DMS114 treated with DMSO at 0.1 percent for 48 hours (cell line): Measurements from ENCODE around the gene FGFR4.

ENCODE experiments used
- DNase-seq: peaks from one replicate; lab custom pipeline; 2025; ENCODE audit not compliant: unreplicated experiment; lab: John Stamatoyannopoulos, UW

FGFR4 gene

DNA sequence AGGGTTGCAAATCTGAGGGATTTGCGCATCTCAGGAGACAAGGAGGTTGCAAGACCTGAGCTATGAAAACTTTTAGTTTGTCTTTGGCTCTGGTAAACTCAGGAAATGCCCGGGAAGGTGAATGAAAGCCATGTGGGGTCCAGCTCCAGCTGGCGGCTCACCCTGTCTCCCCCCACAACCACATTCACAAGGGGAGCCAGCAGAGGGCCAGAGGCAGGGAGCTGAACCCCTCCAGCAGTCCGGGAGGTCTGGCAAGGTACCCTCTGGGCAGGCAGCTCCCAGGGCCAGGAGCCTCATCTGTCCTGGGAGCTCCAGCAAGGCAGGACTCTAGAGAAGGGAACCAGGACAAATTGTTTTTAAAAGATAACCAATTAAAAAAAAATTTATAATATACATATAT, 2.5 kb upstream of the FGFR4 start:
- no peak for DNase-seq

DNA sequence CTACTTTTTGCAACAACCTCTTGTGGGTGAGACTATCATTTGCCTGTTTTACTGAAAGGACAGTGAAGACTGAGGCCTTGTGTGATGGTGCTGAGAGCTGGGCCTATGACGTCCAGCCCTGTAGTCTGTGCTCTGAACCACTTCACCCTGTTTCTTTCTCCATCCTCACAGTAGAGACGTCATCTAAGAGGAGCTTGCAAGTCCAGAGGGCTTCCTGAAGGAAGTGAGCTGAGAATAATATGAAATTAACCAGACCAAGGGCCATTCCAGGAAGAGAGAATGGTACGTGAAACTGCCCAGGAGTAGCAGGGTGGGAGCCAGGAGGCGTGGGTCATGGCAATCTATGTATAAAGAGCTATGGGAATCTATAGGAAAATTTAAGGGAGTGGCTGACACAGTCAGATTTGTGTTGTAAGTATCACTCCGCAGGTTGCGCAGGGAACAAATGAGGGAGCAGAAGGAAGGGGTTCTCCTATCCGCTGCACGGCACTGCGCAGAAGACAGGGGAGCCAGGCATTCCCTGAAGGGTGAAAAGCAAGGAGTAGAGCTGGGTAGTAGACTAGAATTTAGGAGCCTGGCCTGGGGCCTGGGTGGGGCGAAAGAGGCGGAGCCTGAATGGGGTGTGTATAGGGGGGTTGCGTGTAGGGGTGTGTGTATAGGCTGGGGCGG, 596 bp upstream of the FGFR4 start:
- DNase-seq: peak; percentile 38

DNA sequence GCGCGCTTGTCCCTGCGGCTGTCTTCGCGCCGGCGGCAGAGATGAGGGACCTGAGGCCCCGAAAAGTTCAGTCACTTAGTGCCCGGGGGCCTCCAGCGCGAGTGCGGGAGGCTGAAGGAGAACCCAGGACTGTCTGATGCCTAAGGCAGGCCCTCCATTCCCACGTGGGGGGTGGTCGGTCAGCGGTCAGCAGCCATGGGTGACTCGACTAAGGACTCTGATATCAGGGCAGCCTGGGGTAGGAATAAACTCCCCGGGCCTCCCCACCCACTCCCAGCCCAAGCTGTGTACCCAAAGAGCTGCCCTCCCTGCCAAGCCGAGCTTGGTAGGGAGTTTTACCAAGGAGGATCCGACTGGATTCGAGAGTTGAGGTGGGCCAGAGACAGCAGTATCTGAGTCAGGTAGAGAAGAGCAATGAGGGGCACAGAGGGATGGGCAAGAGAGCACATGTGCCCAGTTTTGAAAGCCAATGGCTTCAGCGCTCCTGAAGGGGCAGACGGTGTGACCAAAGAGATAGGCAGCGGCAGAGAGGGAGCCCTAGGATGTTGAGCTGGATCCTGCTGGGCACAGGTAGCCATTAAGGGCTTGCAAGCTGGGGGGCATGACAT, 787 bp downstream of the FGFR4 start:
- no peak for DNase-seq

DNA sequence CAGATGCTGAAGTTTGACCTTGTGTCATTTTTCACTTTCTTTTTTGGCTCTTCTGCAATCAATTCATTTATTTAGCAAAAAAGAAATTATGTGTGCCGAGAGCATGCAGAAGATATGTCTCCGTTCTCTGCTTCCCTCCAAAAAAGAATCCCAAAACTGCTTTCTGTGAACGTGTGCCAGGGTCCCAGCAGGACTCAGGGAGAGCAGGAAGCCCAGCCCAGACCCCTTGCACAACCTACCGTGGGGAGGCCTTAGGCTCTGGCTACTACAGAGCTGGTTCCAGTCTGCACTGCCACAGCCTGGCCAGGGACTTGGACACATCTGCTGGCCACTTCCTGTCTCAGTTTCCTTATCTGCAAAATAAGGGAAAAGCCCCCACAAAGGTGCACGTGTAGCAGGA, 2.4 kb downstream of the FGFR4 start:
- DNase-seq: no peak

DNA sequence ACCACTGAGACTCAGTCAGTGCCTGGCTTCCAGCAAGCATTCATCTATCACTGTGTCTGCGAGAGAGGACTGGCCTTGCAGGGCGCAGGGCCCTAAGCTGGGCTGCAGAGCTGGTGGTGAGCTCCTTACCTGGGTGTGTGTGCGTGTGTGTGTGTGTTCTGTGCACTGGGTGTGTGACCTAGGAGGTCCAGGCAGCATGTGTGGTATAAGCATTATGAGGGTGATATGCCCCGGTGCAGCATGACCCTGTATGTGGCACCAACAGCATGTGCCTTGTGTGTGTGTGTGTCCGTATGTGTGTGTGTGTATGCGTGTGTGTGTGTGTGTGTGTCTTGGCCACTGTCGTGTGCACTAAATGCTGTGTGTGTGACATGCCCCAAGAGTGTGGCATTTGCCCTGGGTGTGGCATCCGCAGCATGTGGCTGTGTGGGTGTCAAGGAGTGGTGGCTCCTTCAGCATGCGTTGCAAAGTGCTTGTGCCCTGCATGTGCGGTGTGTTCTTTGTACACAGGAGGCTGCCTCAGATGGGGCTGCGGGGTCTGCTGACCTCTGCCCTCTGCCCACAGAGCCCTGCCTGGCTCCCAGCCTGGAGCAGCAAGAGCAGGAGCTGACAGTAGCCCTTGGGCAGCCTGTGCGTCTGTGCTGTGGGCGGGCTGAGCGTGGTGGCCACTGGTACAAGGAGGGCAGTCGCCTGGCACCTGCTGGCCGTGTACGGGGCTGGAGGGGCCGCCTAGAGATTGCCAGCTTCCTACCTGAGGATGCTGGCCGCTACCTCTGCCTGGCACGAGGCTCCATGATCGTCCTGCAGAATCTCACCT, 3.3 kb downstream of the FGFR4 start:
- no peak for DNase-seq

DNA sequence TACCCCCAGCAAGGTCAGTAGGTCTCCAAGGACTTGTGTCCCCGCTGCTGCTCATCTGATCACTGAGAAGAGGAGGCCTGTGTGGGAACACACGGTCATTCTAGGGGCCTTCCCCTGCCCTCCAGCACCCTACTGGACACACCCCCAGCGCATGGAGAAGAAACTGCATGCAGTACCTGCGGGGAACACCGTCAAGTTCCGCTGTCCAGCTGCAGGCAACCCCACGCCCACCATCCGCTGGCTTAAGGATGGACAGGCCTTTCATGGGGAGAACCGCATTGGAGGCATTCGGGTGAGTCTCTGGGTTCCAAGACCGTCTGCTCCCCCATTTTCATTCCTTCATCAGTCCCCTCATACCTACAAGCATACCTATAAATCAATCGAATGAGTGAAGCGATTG, 4.1 kb downstream of the FGFR4 start:
- no peak for DNase-seq

- no peak for DNase-seq
Measured at GRCh38 chr5:177091232-177091631, 4.5 kb downstream of the FGFR4 start.

DNA sequence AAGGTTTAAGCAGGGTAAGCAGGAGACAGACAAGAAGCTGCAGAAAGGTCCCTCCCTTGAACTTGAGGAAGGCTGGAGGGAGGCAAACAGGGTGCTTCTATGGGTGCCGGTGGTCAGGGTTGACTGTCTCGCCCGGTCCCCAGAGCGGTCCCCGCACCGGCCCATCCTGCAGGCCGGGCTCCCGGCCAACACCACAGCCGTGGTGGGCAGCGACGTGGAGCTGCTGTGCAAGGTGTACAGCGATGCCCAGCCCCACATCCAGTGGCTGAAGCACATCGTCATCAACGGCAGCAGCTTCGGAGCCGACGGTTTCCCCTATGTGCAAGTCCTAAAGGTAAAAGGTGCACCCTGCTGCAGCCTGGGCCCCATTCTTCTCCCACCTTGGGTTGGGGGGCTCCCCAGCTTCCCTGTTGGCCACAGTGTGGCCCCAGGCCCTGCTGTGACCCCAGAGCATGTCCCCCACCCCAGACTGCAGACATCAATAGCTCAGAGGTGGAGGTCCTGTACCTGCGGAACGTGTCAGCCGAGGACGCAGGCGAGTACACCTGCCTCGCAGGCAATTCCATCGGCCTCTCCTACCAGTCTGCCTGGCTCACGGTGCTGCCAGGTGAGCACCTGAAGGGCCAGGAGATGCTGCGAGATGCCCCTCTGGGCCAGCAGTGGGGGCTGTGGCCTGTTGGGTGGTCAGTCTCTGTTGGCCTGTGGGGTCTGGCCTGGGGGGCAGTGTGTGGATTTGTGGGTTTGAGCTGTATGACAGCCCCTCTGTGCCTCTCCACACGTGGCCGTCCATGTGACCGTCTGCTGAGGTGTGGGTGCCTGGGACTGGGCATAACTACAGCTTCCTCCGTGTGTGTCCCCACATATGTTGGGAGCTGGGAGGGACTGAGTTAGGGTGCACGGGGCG, 5.7 kb downstream of the FGFR4 start:
- DNase-seq: no peak

- no peak for DNase-seq
Measured at GRCh38 chr5:177093082-177093712, 6.5 kb downstream of the FGFR4 start.

GRCh38 chr5:177093803-177094202, 7.1 kb downstream of the FGFR4 start:
- no peak for DNase-seq

DNA sequence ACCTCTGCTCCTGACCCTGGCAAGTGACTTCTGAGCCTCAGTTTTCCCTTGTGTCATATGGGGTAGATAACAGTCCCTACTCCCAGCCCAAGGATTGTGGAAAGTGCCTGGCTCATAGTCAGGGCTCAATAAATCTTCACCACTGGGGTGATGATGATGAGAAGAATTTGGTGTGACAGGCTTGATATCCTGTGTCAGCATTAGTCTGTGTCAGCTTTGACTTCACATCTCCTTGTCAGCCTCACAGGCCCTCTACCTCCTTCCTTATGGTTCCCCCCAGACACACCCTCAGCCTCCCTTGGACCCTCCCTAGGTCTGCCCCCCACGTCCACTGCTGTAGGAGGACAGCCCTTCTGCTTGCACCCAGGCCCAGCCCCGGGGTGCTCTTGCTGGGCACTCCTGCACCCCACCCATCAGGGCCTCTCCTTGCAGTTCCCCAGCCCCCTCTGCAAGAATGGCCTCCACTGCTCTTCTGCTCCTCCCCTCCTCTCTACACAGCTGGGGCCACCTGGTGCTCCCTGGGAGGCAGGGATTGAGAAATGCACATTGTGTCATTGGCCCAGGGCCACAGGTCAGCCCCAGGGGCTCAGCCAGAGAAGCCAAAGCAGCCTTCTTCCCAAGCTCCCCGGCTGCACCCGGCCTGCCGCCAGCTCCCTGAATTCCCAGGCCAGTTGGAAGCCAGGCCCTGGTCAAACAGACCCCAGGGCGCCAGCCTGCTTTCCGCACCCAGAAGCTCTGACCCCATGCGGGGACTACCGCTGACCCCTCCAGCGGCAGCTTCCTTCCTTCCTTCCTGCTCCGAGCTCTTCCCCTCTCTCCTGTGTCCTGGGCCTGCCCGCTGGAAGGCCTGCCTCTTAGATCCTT, 7.7 kb downstream of the FGFR4 start:
- no peak for DNase-seq

DNA sequence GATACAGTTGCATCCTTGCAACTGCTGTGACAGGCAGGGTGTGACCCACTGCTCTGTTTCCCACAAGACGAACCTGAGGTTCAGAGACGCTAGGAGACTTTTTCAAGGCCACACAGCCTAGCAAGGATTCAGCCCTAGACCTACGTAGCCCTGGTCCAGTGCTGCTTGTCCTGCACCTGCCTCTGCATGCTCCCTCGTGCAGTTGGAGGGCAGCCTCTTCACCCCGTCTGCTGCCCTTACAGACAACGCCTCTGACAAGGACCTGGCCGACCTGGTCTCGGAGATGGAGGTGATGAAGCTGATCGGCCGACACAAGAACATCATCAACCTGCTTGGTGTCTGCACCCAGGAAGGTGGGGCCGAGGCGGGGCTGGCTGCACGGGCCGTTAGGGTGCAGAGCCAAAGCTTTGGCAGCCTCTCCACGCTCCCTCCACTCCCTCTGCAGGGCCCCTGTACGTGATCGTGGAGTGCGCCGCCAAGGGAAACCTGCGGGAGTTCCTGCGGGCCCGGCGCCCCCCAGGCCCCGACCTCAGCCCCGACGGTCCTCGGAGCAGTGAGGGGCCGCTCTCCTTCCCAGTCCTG, 8.5 kb downstream of the FGFR4 start:
- no peak for DNase-seq

- no peak for DNase-seq
Measured at GRCh38 chr5:177096162-177097015, 9.7 kb downstream of the FGFR4 start.

DNA sequence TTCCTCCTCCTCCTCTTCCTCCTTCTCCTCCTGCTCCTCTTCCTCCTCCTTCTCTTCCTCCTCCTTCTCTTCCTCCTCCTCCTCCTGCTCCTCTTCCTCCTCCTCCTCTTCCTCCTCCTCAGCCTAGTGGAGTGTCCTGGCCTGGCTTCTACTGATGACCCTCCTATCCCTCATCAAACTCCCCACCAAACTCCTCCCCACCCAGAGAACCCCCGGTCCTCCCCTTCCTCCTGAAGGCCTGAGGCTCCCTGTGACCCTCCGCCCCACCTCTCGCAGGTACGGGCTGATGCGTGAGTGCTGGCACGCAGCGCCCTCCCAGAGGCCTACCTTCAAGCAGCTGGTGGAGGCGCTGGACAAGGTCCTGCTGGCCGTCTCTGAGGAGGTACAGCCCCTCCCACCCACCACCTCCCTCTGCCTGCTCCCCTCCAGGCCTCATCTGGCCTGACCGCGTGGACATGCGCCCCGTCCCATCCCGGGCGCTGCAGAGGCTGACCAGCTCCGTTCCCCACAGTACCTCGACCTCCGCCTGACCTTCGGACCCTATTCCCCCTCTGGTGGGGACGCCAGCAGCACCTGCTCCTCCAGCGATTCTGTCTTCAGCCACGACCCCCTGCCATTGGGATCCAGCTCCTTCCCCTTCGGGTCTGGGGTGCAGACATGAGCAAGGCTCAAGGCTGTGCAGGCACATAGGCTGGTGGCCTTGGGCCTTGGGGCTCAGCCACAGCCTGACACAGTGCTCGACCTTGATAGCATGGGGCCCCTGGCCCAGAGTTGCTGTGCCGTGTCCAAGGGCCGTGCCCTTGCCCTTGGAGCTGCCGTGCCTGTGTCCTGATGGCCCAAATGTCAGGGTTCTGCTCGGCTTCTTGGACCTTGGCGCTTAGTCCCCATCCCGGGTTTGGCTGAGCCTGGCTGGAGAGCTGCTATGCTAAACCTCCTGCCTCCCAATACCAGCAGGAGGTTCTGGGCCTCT, 10.6 kb downstream of the FGFR4 start:
- no peak for DNase-seq

GRCh38 chr5:177098120-177098469, 11.4 kb downstream of the FGFR4 start:
- no peak for DNase-seq

DNA sequence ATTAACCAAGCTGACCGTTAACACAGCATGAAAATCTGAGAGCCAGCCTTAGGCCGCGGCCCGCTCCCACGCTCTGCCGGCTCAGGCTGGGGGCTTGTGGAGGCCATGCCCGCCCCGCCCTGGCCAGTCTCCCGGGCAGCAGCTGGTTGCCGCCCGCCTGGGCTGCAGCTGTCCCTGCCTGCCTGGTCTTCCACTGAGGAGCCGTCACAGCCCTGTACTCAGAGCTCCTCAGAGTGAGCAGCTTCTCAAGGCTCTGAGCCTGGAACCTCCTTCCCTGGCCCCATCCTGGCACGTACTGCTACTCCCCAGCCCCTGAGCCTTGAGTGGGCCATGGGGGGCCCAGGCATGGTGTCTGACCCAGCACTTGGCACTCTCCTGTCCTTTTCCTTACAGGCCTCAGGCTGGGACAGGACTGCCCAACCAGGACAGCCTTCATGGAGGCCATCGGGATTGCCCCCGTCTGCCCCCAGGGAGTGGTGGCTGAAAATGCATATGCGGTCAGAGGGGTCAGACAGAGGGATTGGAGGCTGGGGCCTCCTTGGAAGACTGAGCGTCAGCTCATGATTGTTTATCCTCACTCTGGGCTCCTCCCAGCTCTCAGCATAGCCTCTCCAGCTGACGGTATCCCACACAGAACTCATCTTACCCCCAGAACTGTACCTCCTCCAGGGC, 11.9 kb downstream of the FGFR4 start:
- no peak for DNase-seq
